ENCODE data around the gene GLCCI1.

The GLCCI1 gene

DNA sequence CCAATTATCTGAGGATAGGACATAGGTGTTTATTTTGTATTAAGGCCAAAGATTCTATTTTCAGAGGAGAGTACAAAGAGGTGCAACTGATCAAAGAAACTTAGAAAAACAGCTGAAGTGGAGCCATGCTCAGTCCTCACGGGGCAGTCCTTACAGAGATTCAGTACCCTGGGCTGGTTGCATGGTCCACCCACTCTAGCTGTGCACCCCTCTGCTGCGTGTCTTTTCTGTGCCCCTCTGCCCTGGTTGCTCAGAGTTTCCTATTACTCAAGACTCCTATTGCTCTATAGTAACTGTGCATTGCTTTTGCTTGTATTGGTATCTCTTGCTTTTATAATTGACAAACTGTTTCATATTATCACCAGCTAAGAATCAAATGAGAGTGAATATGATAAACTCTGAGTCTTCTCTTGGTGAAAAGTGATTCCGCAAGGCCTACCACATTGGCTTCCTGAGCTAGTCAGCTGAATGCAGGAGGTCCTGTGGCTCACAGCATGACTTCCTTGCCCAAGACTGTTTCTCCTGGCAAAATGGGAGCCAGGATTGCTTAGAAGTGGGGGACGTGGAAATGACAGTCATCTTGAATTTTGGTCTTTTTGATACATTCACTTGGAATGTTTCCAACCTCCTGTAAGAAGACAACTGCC, 137.0 kb downstream of the GLCCI1 start:
- H4K20me1 ChIP-seq (ENCODE audit: insufficient read depth, low read length, poor library complexity, severe bottlenecking), result no peaks in the 10 kb centered on the region
- H3K79me2 ChIP-seq (ENCODE audit: insufficient read depth, low read length), result no peaks in the 10 kb centered on the region
- H3K27me3 ChIP-seq (ENCODE audit: insufficient read depth, low read length, poor library complexity, severe bottlenecking), result no peaks in the 10 kb centered on the region
- no peaks in the 10 kb centered on the region for H3K36me3 ChIP-seq (ENCODE audit: insufficient read depth, low read length)
- no peaks in the 10 kb centered on the region for H3K9me2 ChIP-seq (replicated peaks; ENCODE audit: low read depth, low read length)
- no peak overlapping the region for H2AFZ ChIP-seq (ENCODE audit: low read length)
- no peak overlapping the region for H3K4me3 ChIP-seq (ENCODE audit: low read length, poor library complexity, severe bottlenecking)
- H3K9ac ChIP-seq (ENCODE audit: low read depth, low read length, poor library complexity, severe bottlenecking), result no peak overlapping the region
- H3K4me1 ChIP-seq (ENCODE audit: insufficient read depth, low read length, poor library complexity, severe bottlenecking), result no peaks in the 10 kb centered on the region
- peaks cover 9% of the 10 kb centered on the region; the same call in 1 of the 2 replicates for H3K9me3 ChIP-seq (ENCODE audit: insufficient read depth, low read depth, low read length)
- H3F3A ChIP-seq (ENCODE audit: low read depth), result no peaks in the 10 kb centered on the region
- no peak overlapping the region for H3K4me2 ChIP-seq (ENCODE audit: low read depth, low read length, poor library complexity, severe bottlenecking)
- TF ChIP-seq EZH2phosphoT487 (IDR thresholded peaks at IDR 0.05; ENCODE audit: borderline replicate concordance) (no peak), CTCF (conservative IDR thresholded peaks at IDR 0.05; ENCODE audit: low read length) (no peak)

DNA sequence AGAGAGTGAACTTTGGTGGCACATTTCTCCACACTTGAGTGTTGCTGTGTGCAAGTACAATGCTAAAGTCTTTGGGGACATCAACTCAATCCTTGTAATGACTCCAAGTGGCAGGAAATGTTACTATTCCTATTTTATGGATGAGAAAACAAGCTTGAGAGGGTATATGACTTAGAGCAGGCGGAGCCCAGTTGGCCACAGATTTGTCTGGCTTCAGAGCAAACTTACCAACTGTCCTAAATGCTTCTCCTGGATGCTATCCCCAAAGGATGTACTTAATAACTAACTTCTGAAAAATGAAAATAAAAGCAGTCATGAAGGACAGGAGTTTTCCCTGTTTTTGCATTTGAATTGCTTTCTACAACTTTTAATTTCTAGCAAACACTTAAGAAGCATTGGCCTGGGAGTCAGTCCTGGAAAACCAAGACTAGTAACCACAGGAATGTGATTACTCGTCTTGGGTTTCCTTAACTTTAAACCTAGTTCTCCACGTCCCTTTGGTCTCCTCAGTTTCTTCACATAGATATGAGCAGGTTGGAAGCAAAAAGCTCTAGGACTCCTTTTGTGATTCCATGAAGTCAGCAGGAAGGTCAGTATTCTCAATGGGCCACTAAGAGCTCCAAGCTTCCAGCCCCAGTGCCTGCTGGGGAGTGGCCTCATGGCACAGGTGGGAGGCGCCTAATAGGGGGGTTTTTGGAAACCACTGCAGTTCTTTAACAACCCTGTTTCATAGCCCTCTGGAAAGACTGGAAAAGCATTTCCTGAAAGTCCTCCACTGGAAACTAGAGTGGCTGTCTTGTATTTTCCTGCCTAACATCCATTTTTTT, 140.8 kb downstream of the GLCCI1 start:
- peaks cover 5% of the 10 kb centered on the region; the same call in 1 of the 2 replicates for H3K9me3 ChIP-seq (ENCODE audit: insufficient read depth, low read depth, low read length)
- no peaks in the 10 kb centered on the region for H3K9me2 ChIP-seq (replicated peaks; ENCODE audit: low read depth, low read length)
- H3K4me2 ChIP-seq (ENCODE audit: low read depth, low read length, poor library complexity, severe bottlenecking), result no peak overlapping the region
- H3K4me3 ChIP-seq (ENCODE audit: low read length, poor library complexity, severe bottlenecking), result no peak overlapping the region
- no peak for TF ChIP-seq CTCF (conservative IDR thresholded peaks at IDR 0.05; ENCODE audit: low read length)
- no peak for TF ChIP-seq EZH2phosphoT487 (IDR thresholded peaks at IDR 0.05; ENCODE audit: borderline replicate concordance)
- H2AFZ ChIP-seq (ENCODE audit: low read length), result no peak overlapping the region
- H3F3A ChIP-seq (ENCODE audit: low read depth), result no peaks in the 10 kb centered on the region
- H4K20me1 ChIP-seq (ENCODE audit: insufficient read depth, low read length, poor library complexity, severe bottlenecking), result no peaks in the 10 kb centered on the region
- H3K79me2 ChIP-seq (ENCODE audit: insufficient read depth, low read length), result no peaks in the 10 kb centered on the region
- no peaks in the 10 kb centered on the region for H3K27me3 ChIP-seq (ENCODE audit: insufficient read depth, low read length, poor library complexity, severe bottlenecking)
- no peak overlapping the region for H3K9ac ChIP-seq (ENCODE audit: low read depth, low read length, poor library complexity, severe bottlenecking)
- H3K4me1 ChIP-seq (ENCODE audit: insufficient read depth, low read length, poor library complexity, severe bottlenecking), result peaks cover 8% of the 10 kb centered on the region
- no peaks in the 10 kb centered on the region for H3K36me3 ChIP-seq (ENCODE audit: insufficient read depth, low read length)

DNA sequence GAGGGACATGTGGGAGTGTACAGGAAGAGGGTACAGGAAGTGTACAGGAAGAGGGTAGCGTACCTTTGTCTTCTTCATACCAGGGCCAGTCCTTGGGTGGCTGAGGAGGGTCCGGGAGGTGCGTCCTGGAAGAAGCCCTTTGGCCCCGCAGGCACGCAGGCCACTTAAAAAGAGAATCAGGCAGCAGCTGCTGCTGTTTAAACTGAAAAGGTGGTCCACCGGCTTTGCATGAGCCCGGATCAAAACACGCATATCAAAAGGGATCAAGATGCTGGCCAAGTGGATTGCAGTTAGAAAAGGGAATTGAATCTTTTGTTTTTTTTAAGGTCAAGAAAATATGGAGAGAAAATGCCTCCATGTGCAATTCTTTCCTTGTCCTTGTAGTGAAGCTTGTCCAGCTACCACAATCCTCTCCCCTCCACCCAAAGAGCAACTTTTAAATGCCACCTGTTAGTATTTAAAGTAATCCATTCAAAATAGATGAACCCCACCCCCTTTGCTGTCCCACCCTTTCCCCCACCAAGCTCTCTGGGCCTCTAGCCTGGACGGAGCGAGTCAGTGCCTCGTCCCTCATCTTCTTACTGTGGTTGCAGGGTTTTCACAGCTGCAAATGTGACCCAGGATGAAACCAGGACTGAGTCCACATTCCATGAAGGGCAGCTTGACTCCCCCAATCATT, 142.8 kb downstream of the GLCCI1 start:
- Histone ChIP-seq H3K9ac (ENCODE audit: low read depth, low read length, poor library complexity, severe bottlenecking) (no peak overlapping the region), H3K4me3 (ENCODE audit: low read length, poor library complexity, severe bottlenecking) (no peak overlapping the region), H3K36me3 (ENCODE audit: insufficient read depth, low read length) (no peaks in the 10 kb centered on the region), H3K27me3 (ENCODE audit: insufficient read depth, low read length, poor library complexity, severe bottlenecking) (no peaks in the 10 kb centered on the region), H2AFZ (ENCODE audit: low read length) (no peak overlapping the region), H3F3A (ENCODE audit: low read depth) (peaks cover 8% of the 10 kb centered on the region), H3K9me2 (replicated peaks; ENCODE audit: low read depth, low read length) (no peaks in the 10 kb centered on the region), H4K20me1 (ENCODE audit: insufficient read depth, low read length, poor library complexity, severe bottlenecking) (no peaks in the 10 kb centered on the region), H3K4me1 (ENCODE audit: insufficient read depth, low read length, poor library complexity, severe bottlenecking) (peaks cover 28% of the 10 kb centered on the region), H3K79me2 (ENCODE audit: insufficient read depth, low read length) (no peaks in the 10 kb centered on the region), H3K9me3 (ENCODE audit: insufficient read depth, low read depth, low read length) (peaks cover 5% of the 10 kb centered on the region; the same call in 1 of the 2 replicates), H3K4me2 (ENCODE audit: low read depth, low read length, poor library complexity, severe bottlenecking) (no peak overlapping the region)
- TF ChIP-seq CTCF (conservative IDR thresholded peaks at IDR 0.05; ENCODE audit: low read length), result no peak
- no peak for TF ChIP-seq EZH2phosphoT487 (IDR thresholded peaks at IDR 0.05; ENCODE audit: borderline replicate concordance)
